HG02763 (cell line): Measurements from ENCODE around the gene ZDHHC22.

ENCODE experiments used
- ATAC-seq: cut with Tn5 transposase; IDR thresholded peaks from one replicate; pipeline ENCODE4 v1.9.1; 2021; ENCODE audit warnings: mild to moderate bottlenecking, moderate library complexity; ENCODE audit not compliant: unreplicated experiment

The ZDHHC22 gene

GRCh38 chr14:77157740-77158139, 16.1 kb upstream of the ZDHHC22 start:
- ATAC-seq, result no peak

GRCh38 chr14:77155083-77155482, 13.5 kb upstream of the ZDHHC22 start:
- no peak for ATAC-seq

- no peak for ATAC-seq
These were observed 12.8 kb upstream of the ZDHHC22 start for GRCh38 chr14:77154421-77154820.

GRCh38 chr14:77153802-77154201, 12.2 kb upstream of the ZDHHC22 start:
- ATAC-seq, result no peak

- ATAC-seq, result no peak
These were observed 10.5 kb upstream of the ZDHHC22 start for GRCh38 chr14:77151918-77152588.

GRCh38 chr14:77151245-77151644, 9.7 kb upstream of the ZDHHC22 start:
- ATAC-seq, result no peak

- ATAC-seq, result no peak
These were observed 7.1 kb upstream of the ZDHHC22 start for GRCh38 chr14:77148510-77149231.

GRCh38 chr14:77145975-77146740, 4.6 kb upstream of the ZDHHC22 start:
- no peak for ATAC-seq

GRCh38 chr14:77144412-77145115, 3.0 kb upstream of the ZDHHC22 start:
- ATAC-seq, result no peak

GRCh38 chr14:77143071-77143470, 1.5 kb upstream of the ZDHHC22 start:
- no peak for ATAC-seq

GRCh38 chr14:77142005-77142800, 612 bp upstream of the ZDHHC22 start:
- no peak for ATAC-seq

GRCh38 chr14:77140359-77141213, 1.0 kb downstream of the ZDHHC22 start:
- no peak for ATAC-seq

GRCh38 chr14:77139540-77140358, 1.8 kb downstream of the ZDHHC22 start:
- ATAC-seq, result no peak

GRCh38 chr14:77139022-77139421, 2.6 kb downstream of the ZDHHC22 start:
- ATAC-seq, result no peak

- peak; percentile 45 for ATAC-seq
These were observed 7.8 kb downstream of the ZDHHC22 start for GRCh38 chr14:77133720-77134338.

- no peak for ATAC-seq
These were observed 9.6 kb downstream of the ZDHHC22 start for GRCh38 chr14:77131871-77132486.

- ATAC-seq, result no peak
These were observed 10.4 kb downstream of the ZDHHC22 start for GRCh38 chr14:77131206-77131605.

GRCh38 chr14:77130386-77130785, 11.2 kb downstream of the ZDHHC22 start:
- ATAC-seq, result no peak
